IPS DF 6.9 (cell line): ENCODE results near the gene TRAF1.

Experiments
- DNase-seq: peaks from one replicate; pipeline ENCODE4 v3.0.0-alpha.2; 2013; ENCODE audit warnings: low read depth, low spot score
- H3K27ac ChIP-seq: one replicate; pipeline ENCODE4 v1.5.1; 2013; ENCODE audit warnings: low read length, control low read depth
- H3K27me3 ChIP-seq: 2 replicates; pipeline ENCODE4 v1.6.1; 2013; ENCODE audit warnings: mild to moderate bottlenecking, low read length; ENCODE audit not compliant: control insufficient read depth, insufficient read depth
- H3K36me3 ChIP-seq: 2 replicates; pipeline ENCODE4 v1.6.1; 2013; ENCODE audit warnings: low read length; ENCODE audit not compliant: control insufficient read depth, insufficient read depth
- H3K4me1 ChIP-seq: 2 replicates; pipeline ENCODE4 v1.6.1; 2013; ENCODE audit warnings: low read length; ENCODE audit not compliant: control insufficient read depth, insufficient read depth
- H3K4me3 ChIP-seq: 2 replicates; pipeline ENCODE4 v1.5.1; 2013; ENCODE audit warnings: mild to moderate bottlenecking, low read length
- H3K9me3 ChIP-seq: 2 replicates; pipeline ENCODE4 v1.6.1; 2013; ENCODE audit warnings: low read length, inconsistent platforms; ENCODE audit not compliant: control insufficient read depth, insufficient read depth
- WGBS: extraction: QIAGEN DNeasy Blood & Tissue Kit; methylation state at CpG from one replicate; pipeline ENCODE4 v1.1.7; 2013; ENCODE audit warnings: mixed read lengths, missing lambda C conversion rate; ENCODE audit not compliant: insufficient read length, insufficient coverage; 5-methylcytosine and 5-hydroxymethylcytosine counted together

The TRAF1 gene

GRCh38 chr9:120951960-120952618 lies 25.5 kb upstream of the TRAF1 start:
- H3K4me1 ChIP-seq, result 0 out of 2 replicates have a peak, but pooled peaks cover 1% of the 10 kb centered on the region
- H3K27me3 ChIP-seq, result no peaks in the 10 kb centered on the region
- no peaks in the 10 kb centered on the region for H3K36me3 ChIP-seq
- H3K27ac ChIP-seq, result no peak overlapping the region
- no peaks in the 10 kb centered on the region for H3K9me3 ChIP-seq
- H3K4me3 ChIP-seq, result no peak overlapping the region
- DNase-seq, result no peak
- no CpG with 5 or more reads among the region's 9 CpGs for WGBS

DNA sequence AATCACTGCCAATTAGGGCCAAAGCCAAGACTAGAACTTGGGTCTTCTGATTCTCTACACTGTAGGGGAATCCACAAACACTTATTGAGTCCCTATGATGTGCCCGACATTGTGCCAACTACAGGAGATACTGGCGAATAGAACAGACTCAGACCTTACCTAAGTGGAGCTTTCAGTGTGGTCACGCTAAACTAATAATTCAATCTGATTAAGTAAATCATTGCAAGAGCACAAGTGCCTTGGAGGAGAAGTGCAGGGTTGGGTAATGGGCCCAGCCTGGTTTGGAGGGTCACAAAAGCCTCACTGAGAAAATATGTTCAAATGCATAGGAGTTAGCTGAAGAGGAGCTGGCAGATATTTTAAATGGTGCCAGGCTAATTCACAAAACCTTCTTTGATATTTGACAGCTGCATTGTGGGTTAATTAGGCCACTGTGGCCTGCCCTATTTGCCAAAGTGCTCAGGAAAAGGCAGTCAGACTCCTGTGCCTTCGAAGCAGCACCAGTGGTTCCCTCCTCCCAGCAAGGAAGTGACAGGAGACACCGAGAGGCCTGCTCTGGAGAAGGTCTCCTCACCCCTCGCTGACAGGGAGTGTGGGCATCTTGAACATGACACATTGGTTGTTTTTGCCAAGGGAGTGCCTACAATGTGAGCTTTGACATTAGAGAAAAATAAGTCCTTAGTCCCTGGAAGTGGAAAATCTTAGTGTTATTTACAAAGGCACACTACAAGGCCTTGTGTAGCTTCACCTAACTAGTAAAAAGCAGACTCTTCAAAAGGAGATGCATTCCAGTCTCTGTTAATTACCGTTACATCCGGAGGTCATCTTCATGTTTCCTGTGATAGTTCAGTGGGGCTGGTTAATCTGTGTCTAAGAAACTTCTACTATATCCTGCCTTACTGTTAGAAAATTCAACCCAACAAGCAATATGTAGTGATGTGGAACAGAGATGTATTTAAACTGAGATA lies 24.1 kb upstream of the TRAF1 start:
- Histone ChIP-seq H3K27me3 (no peaks in the 10 kb centered on the region), H3K9me3 (no peaks in the 10 kb centered on the region), H3K27ac (no peak overlapping the region), H3K4me1 (0 out of 2 replicates have a peak, but pooled peaks cover 1% of the 10 kb centered on the region), H3K36me3 (no peaks in the 10 kb centered on the region), H3K4me3 (no peak overlapping the region)
- no peak for DNase-seq
- WGBS, result no CpG with 5 or more reads among the region's 8 CpGs

- Histone ChIP-seq H3K4me3 (no peak overlapping the region), H3K27ac (no peak overlapping the region), H3K9me3 (no peaks in the 10 kb centered on the region), H3K27me3 (no peaks in the 10 kb centered on the region), H3K4me1 (0 out of 2 replicates have a peak, but pooled peaks cover 1% of the 10 kb centered on the region), H3K36me3 (no peaks in the 10 kb centered on the region)
- DNase-seq, result no peak
- no CpG with 5 or more reads among the region's 2 CpGs for WGBS
Observed at GRCh38 chr9:120949290-120949689, 22.7 kb upstream of the TRAF1 start.

- H3K4me1 ChIP-seq, result 0 out of 2 replicates have a peak, but pooled peaks cover 1% of the 10 kb centered on the region
- H3K9me3 ChIP-seq, result no peaks in the 10 kb centered on the region
- DNase-seq, result no peak
- WGBS, result no CpG with 5 or more reads among the region's 1 CpG
- H3K27me3 ChIP-seq, result no peaks in the 10 kb centered on the region
- H3K27ac ChIP-seq, result no peak overlapping the region
- no peak overlapping the region for H3K4me3 ChIP-seq
- H3K36me3 ChIP-seq, result no peaks in the 10 kb centered on the region
Observed at GRCh38 chr9:120948824-120949223, 22.2 kb upstream of the TRAF1 start.

GRCh38 chr9:120947222-120947621 lies 20.6 kb upstream of the TRAF1 start:
- no peak for DNase-seq
- peaks cover 4% of the 10 kb centered on the region; the same call in 1 of the 2 replicates for H3K4me1 ChIP-seq
- no peaks in the 10 kb centered on the region for H3K9me3 ChIP-seq
- no peak overlapping the region for H3K27ac ChIP-seq
- H3K36me3 ChIP-seq, result no peaks in the 10 kb centered on the region
- WGBS, result 100% methylated on average over 1 of the region's 2 CpGs
- H3K27me3 ChIP-seq, result no peaks in the 10 kb centered on the region
- H3K4me3 ChIP-seq, result no peak overlapping the region

DNA sequence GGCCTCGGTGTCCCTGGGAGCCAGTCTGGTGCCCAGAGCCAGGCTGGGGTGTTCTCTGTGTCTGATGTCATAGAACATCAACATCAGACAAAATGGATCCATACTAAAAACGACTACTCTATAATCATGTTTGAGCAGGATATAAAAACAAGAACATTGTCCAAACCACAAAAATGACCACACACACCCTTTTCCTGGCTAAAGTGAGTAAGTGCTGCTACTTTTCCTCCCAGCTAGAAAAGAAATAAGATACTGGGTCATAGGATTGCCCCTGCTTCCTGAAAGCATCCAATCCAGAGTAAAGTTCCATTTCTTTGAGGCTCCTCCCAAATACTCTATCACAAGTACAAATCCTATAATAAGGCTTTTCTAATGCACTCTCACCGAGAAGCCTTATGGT lies 19.7 kb upstream of the TRAF1 start:
- DNase-seq, result no peak
- no peak overlapping the region for H3K4me3 ChIP-seq
- peaks cover 3% of the 10 kb centered on the region; the same call in 1 of the 2 replicates for H3K4me1 ChIP-seq
- whole genome bisulfite sequencing, result no CpG with 5 or more reads among the region's 3 CpGs
- H3K9me3 ChIP-seq, result no peaks in the 10 kb centered on the region
- H3K27me3 ChIP-seq, result no peaks in the 10 kb centered on the region
- H3K27ac ChIP-seq, result no peak overlapping the region
- no peaks in the 10 kb centered on the region for H3K36me3 ChIP-seq

DNA sequence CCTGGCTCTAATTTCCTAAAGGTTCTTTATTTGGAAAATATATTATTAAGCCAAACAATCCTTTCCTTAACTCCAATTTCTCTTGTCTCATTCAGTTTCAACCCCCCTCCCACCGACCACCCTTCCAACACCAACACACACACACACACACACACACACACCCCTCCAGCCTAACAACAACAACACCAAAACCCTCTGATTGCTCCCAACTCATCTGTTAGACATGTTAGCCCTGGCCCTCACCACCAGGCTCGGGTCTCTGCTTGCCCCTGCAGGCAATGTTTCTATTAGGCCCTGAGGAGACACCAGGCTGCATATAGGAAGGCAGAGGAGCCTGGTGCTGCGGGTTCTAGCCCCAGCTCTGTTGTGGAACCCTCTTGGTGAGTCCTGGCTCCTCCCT lies 18.4 kb upstream of the TRAF1 start:
- Histone ChIP-seq H3K4me3 (no peak overlapping the region), H3K27ac (no peak overlapping the region), H3K36me3 (no peaks in the 10 kb centered on the region), H3K27me3 (no peaks in the 10 kb centered on the region), H3K9me3 (no peaks in the 10 kb centered on the region), H3K4me1 (peaks cover 3% of the 10 kb centered on the region; the same call in 1 of the 2 replicates)
- DNase-seq, result no peak
- WGBS, result 100% methylated on average over 1 of the region's 3 CpGs

GRCh38 chr9:120944434-120944843 lies 17.8 kb upstream of the TRAF1 start:
- Histone ChIP-seq H3K36me3 (no peaks in the 10 kb centered on the region), H3K9me3 (no peaks in the 10 kb centered on the region), H3K27me3 (no peaks in the 10 kb centered on the region), H3K27ac (no peak overlapping the region), H3K4me1 (peaks cover 3% of the 10 kb centered on the region; the same call in 1 of the 2 replicates), H3K4me3 (no peak overlapping the region)
- no peak for DNase-seq
- WGBS, result no CpG with 5 or more reads among the region's 4 CpGs

DNA sequence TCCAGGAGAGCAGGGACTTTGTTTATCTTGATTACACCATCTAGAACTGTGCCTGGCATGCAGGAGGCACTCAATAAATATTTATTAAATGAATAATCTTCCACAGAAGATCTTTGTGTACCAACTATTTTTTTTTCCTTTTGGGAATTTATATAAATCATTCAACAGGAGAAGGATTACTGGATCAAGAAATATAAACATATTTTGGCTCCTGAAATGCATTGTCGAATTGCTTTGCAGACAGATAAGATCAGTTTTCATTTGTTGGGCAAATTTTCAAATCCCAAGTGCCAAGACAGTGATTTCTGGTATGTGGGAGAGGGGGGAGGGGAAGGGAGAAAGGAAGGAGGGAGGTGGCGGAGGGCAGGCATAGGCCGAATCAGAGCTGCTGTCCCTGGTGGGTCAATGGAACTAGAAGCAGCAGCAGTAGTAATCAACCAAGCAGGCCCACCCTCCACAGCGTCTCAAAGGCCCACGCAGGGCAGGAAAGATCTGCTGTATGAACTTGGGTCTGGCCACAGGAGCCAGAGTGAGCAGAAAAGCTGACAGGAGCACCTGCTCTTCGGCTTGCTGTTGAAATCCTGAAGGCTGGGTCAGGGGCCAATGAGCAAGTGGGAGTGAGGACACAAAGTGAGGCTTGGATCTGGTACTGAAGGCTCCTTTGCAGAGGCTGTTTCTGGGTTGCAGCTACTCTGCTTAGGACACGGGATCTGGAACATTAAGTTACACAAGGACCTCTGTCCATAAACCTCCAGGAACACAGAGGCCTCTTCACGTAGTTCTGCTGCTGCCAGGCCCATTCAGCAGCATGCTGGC lies 15.8 kb upstream of the TRAF1 start:
- Histone ChIP-seq H3K27me3 (no peaks in the 10 kb centered on the region), H3K4me1 (peaks cover 3% of the 10 kb centered on the region; the same call in 1 of the 2 replicates), H3K9me3 (no peaks in the 10 kb centered on the region), H3K27ac (no peak overlapping the region), H3K36me3 (no peaks in the 10 kb centered on the region), H3K4me3 (no peak overlapping the region)
- no CpG with 5 or more reads among the region's 8 CpGs for WGBS
- DNase-seq, result no peak
